ENCODE measurements around the gene OR51B4. TPM values are rescaled to one million over a fixed set of nuclear protein-coding genes. Genes with fewer than 3 reads are reported as not detected.

OR51B4 gene
- total RNA-seq, 4 donors from 2014 or later: not detected

DNA sequence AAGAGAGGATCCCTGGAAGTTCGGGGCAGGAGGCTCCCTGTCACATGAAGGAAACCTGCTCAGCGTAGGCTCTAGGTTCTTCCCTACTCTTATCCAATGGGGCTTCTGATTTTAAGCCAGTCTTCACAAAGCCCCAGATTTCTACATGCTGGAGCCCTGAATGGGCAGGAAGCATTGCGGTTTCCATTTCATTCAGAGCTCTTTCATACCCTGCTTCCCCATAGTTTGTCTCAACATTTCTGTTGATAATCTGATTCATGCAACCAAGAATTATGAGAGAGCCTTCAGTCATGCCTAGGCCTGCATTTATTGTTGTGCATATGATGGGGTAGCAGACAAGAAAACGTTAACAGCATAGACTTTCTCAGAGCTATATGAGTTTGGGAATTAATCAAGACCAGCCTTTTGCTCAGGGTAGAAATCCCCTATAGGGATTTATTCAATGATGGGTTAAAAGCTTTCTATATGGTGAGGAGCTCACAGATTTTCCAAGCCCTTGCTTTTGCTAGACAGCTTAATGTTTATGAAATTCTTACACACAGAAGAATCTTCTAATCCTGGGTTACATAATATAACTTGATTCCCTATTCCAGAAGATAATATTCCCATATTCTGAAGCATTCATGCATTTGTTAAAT is 15.9 kb downstream of the OR51B4 start:
- TF ChIP-seq POLR2A (IDR thresholded peaks at IDR 0.05) (no peak), POLR2AphosphoS5 (IDR thresholded peaks at IDR 0.05) (no peak), EP300 (IDR thresholded peaks at IDR 0.05; ENCODE audit: low read depth) (no peak)
- TF ChIP-seq, protein P1, sequence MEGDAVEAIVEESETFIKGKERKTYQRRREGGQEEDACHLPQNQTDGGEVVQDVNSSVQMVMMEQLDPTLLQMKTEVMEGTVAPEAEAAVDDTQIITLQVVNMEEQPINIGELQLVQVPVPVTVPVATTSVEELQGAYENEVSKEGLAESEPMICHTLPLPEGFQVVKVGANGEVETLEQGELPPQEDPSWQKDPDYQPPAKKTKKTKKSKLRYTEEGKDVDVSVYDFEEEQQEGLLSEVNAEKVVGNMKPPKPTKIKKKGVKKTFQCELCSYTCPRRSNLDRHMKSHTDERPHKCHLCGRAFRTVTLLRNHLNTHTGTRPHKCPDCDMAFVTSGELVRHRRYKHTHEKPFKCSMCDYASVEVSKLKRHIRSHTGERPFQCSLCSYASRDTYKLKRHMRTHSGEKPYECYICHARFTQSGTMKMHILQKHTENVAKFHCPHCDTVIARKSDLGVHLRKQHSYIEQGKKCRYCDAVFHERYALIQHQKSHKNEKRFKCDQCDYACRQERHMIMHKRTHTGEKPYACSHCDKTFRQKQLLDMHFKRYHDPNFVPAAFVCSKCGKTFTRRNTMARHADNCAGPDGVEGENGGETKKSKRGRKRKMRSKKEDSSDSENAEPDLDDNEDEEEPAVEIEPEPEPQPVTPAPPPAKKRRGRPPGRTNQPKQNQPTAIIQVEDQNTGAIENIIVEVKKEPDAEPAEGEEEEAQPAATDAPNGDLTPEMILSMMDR (IDR thresholded peaks at IDR 0.05): no peak
- H3K4me1 ChIP-seq: peaks cover 0 to 2% (median 0%) of the 10 kb centered on the region in 4 donors
- in situ Hi-C loops (cut with MboI; ENCODE audit: low pct_ligation_motif_present in 1 of 4, low pct_unique_long_range_greater_than_20kb in 1 of 4, low sequenced_read_pairs in 3 of 4): no loop called here
- no peaks in the 10 kb centered on the region for H3K9me3 ChIP-seq
- no peaks in the 10 kb centered on the region for H3K27me3 ChIP-seq
- H3K27ac ChIP-seq: no peak overlapping the region
- 81 to 85% methylated on average over 2 to 4 of the region's 4 CpGs for WGBS, 2 donors (ENCODE audit: low coverage in 1 of 2)
- no peaks in the 10 kb centered on the region for H3K36me3 ChIP-seq
- H3K4me3 ChIP-seq: no peak overlapping the region
- DNase-seq: no peak
- intact Hi-C loops (cut with DNase I; ENCODE audit: low total_unique reads): no loop called here

DNA sequence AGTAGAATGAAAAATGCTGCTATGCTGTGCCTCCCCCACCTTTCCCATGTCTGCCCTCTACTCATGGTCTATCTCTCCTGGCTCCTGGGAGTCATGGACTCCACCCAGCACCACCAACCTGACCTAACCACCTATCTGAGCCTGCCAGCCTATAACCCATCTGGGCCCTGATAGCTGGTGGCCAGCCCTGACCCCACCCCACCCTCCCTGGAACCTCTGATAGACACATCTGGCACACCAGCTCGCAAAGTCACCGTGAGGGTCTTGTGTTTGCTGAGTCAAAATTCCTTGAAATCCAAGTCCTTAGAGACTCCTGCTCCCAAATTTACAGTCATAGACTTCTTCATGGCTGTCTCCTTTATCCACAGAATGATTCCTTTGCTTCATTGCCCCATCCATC is 17.1 kb downstream of the OR51B4 start:
- in situ Hi-C loops (cut with MboI; ENCODE audit: low pct_ligation_motif_present in 1 of 4, low pct_unique_long_range_greater_than_20kb in 1 of 4, low sequenced_read_pairs in 3 of 4): no loop called here
- no peak for TF ChIP-seq POLR2A (IDR thresholded peaks at IDR 0.05)
- peaks cover 0 to 4% (median 0%) of the 10 kb centered on the region in 4 donors for H3K4me1 ChIP-seq

DNA sequence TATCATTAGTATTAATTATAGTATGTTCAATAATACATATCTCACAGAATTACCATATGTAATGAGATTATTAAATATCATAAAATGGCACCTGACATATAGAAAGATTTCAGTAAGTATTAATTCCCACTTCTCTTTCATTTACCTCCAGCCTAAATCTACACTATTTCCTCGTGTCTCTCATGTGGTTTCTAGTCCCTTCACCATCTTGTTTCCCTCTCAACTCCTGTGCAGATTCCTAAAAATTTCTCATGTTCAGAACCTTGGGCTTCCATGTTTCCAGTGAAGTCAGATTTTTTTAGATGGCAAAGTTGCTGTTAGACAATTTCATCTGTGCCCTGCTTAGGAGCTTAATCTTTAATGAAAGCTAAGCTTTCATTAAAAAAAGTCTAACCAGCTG is 17.9 kb downstream of the OR51B4 start:
- Histone ChIP-seq H3K4me3 (no peak overlapping the region), H3K9me3 (no peaks in the 10 kb centered on the region), H3K27me3 (no peaks in the 10 kb centered on the region), H3K4me1 (peaks cover 0 to 4% (median 0%) of the 10 kb centered on the region in 4 donors), H3K36me3 (no peaks in the 10 kb centered on the region), H3K27ac (no peak overlapping the region)
- in situ Hi-C loops (cut with MboI; ENCODE audit: low pct_ligation_motif_present in 1 of 4, low pct_unique_long_range_greater_than_20kb in 1 of 4, low sequenced_read_pairs in 3 of 4) (no loop called here), intact Hi-C loops (cut with DNase I; ENCODE audit: low total_unique reads) (no loop called here)
- TF ChIP-seq, protein P1 (IDR thresholded peaks at IDR 0.05): no peak
- TF ChIP-seq POLR2A (IDR thresholded peaks at IDR 0.05) (no peak), POLR2AphosphoS5 (IDR thresholded peaks at IDR 0.05) (no peak), EP300 (IDR thresholded peaks at IDR 0.05; ENCODE audit: low read depth) (no peak)
- WGBS, 2 donors (ENCODE audit: low coverage in 1 of 2): 29 to 57% methylated on average over 1 of the region's 1 CpG
- DNase-seq: no peak

More for the DNA sequence above, 17.1 kb downstream of the OR51B4 start:
- no peak overlapping the region for H3K27ac ChIP-seq
- 75 to 100% methylated on average over 1 to 2 of the region's 2 CpGs for WGBS, 2 donors (ENCODE audit: low coverage in 1 of 2)
- no peak overlapping the region for H3K4me3 ChIP-seq
- no peaks in the 10 kb centered on the region for H3K9me3 ChIP-seq
- intact Hi-C loops (cut with DNase I; ENCODE audit: low total_unique reads): no loop called here
- no peaks in the 10 kb centered on the region for H3K27me3 ChIP-seq
- H3K36me3 ChIP-seq: no peaks in the 10 kb centered on the region
- DNase-seq: no peak

DNA sequence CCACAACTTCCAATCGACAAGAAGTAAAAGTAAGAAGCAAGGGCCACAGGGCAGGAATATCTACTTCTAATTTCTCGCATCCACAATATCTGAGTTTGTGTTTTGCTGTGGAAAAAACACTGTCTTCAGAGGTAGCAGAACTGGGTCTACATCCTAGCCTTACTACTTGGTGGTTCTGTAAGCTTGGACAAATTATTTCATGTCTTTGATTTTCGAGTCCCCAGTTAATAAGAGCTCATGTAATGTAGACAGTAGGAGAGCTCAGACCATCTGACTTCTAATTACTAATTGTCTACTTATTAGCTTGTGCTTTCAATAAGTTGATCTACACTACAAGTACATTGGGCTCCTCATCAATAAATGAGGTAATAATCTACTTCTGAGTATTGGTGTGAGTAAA is 18.7 kb downstream of the OR51B4 start:
- intact Hi-C loops (cut with DNase I; ENCODE audit: low total_unique reads) (no loop called here), in situ Hi-C loops (cut with MboI; ENCODE audit: low pct_ligation_motif_present in 1 of 4, low pct_unique_long_range_greater_than_20kb in 1 of 4, low sequenced_read_pairs in 3 of 4) (no loop called here)
- DNase-seq: no peak
- Histone ChIP-seq H3K27ac (no peak overlapping the region), H3K36me3 (no peaks in the 10 kb centered on the region), H3K9me3 (no peaks in the 10 kb centered on the region), H3K4me3 (no peak overlapping the region), H3K4me1 (peaks cover 0 to 4% (median 0%) of the 10 kb centered on the region in 4 donors), H3K27me3 (no peaks in the 10 kb centered on the region)
- TF ChIP-seq POLR2A (IDR thresholded peaks at IDR 0.05) (no peak), POLR2AphosphoS5 (IDR thresholded peaks at IDR 0.05) (no peak), EP300 (IDR thresholded peaks at IDR 0.05; ENCODE audit: low read depth) (no peak)
- TF ChIP-seq, protein P1 (IDR thresholded peaks at IDR 0.05): no peak
- WGBS, 2 donors (ENCODE audit: low coverage in 1 of 2): 75 to 77% methylated on average over 2 to 3 of the region's 3 CpGs

DNA sequence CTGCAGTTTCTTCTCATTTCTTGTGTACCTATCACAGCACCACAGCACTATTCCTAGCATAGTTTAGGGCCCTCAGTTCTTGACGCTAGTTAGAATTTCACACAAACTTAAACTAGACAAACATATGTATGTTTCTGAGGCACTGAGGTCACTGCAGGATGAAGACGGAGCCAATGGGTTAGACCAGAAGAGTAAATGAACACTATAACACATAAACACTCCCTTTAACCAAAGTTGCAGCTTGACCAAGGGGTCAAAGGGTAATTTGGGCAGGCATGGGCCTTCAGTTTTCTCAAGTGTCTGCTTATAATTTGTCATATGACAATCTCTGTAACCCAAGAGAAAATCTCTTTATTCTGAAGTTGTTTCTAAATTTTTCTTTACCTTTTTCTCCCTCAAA is 19.1 kb downstream of the OR51B4 start:
- TF ChIP-seq EP300 (IDR thresholded peaks at IDR 0.05; ENCODE audit: low read depth) (no peak), POLR2A (IDR thresholded peaks at IDR 0.05) (no peak)
- TF ChIP-seq, protein P1 (IDR thresholded peaks at IDR 0.05): no peak
- H3K4me3 ChIP-seq: no peak overlapping the region
- peaks cover 0 to 4% (median 0%) of the 10 kb centered on the region in 4 donors for H3K4me1 ChIP-seq
- H3K27me3 ChIP-seq: no peaks in the 10 kb centered on the region
- no peaks in the 10 kb centered on the region for H3K36me3 ChIP-seq
- intact Hi-C loops (cut with DNase I; ENCODE audit: low total_unique reads) (no loop called here), in situ Hi-C loops (cut with MboI; ENCODE audit: low pct_ligation_motif_present in 1 of 4, low pct_unique_long_range_greater_than_20kb in 1 of 4, low sequenced_read_pairs in 3 of 4) (no loop called here)
- H3K9me3 ChIP-seq: no peaks in the 10 kb centered on the region
- 67 to 76% methylated on average over 1 to 2 of the region's 2 CpGs for WGBS, 2 donors (ENCODE audit: low coverage in 1 of 2)
- DNase-seq: no peak
- no peak overlapping the region for H3K27ac ChIP-seq

Measured in transverse colon (tissue), 4 donors.